ENCODE results near the gene METTL15.
"Not testable (repeated sequence)": the region's sequence is repeated elsewhere in the genome, so short reads cannot be mapped to it uniquely, and the experiment has no call there.

The METTL15 gene

GRCh38 chr11:28223994-28224393, 115.8 kb downstream of the METTL15 start:
- DNase-seq, result no peak

GRCh38 chr11:28227460-28227859, 119.3 kb downstream of the METTL15 start:
- DNase-seq, result no peak

- DNase-seq, result no peak
Observed at GRCh38 chr11:28228196-28228895, 120.2 kb downstream of the METTL15 start.

- no peak for DNase-seq
Observed at GRCh38 chr11:28231475-28231874, 123.3 kb downstream of the METTL15 start.

- no peak for DNase-seq
Observed at GRCh38 chr11:28232649-28233048, 124.5 kb downstream of the METTL15 start.

- no peak for DNase-seq
Observed at GRCh38 chr11:28241760-28242159, 133.6 kb downstream of the METTL15 start.

GRCh38 chr11:28242596-28242995, 134.4 kb downstream of the METTL15 start:
- no peak for DNase-seq

GRCh38 chr11:28243061-28243460, 134.9 kb downstream of the METTL15 start:
- DNase-seq, result no peak

GRCh38 chr11:28243581-28243980, 135.4 kb downstream of the METTL15 start:
- DNase-seq, result no peak

GRCh38 chr11:28245131-28245530, 136.9 kb downstream of the METTL15 start:
- no peak for DNase-seq

GRCh38 chr11:28250192-28250591, 142.0 kb downstream of the METTL15 start:
- DNase-seq, result no peak

GRCh38 chr11:28251257-28251656, 143.1 kb downstream of the METTL15 start:
- no peak for DNase-seq

GRCh38 chr11:28257761-28258160, 149.6 kb downstream of the METTL15 start:
- DNase-seq, result no peak

GRCh38 chr11:28259177-28259843, 151.1 kb downstream of the METTL15 start:
- DNase-seq, result no peak

- no peak for DNase-seq
Observed at GRCh38 chr11:28268925-28269324, 160.7 kb downstream of the METTL15 start.

GRCh38 chr11:28269586-28269985, 161.4 kb downstream of the METTL15 start:
- no peak for DNase-seq

- DNase-seq, result not testable (repeated sequence)
Observed at GRCh38 chr11:28272247-28272646, 164.1 kb downstream of the METTL15 start.

- DNase-seq, result no peak
Observed at GRCh38 chr11:28274216-28274615, 166.0 kb downstream of the METTL15 start.

- no peak for DNase-seq
Observed at GRCh38 chr11:28284196-28284595, 176.0 kb downstream of the METTL15 start.

- no peak for DNase-seq
Observed at GRCh38 chr11:28289444-28289843, 181.3 kb downstream of the METTL15 start.

GRCh38 chr11:28290995-28291394, 182.8 kb downstream of the METTL15 start:
- not testable (repeated sequence) for DNase-seq

GRCh38 chr11:28296426-28296825, 188.2 kb downstream of the METTL15 start:
- DNase-seq, result no peak

- DNase-seq, result no peak
Observed at GRCh38 chr11:28298209-28298608, 190.0 kb downstream of the METTL15 start.

GRCh38 chr11:28303477-28304191, 195.4 kb downstream of the METTL15 start:
- no peak for DNase-seq

Data from activated effector memory CD4-positive, alpha-beta T cell treated with anti-CD3 and anti-CD28 coated beads, Interleukin-2, amount 50 U/mL, for 16 hours (primary cell).